Ishikawa (cell line): Measurements from ENCODE around the gene NSUN6.

Experiments used
- CEBPB ChIP-seq: IDR thresholded peaks from 2 replicates; pipeline ENCODE4 v1.6.1; 2012
- CREB1 ChIP-seq: IDR thresholded peaks from 2 replicates; pipeline ENCODE4 v1.6.1; 2012; ENCODE audit warnings: low read depth
- EGR1 ChIP-seq: IDR thresholded peaks from 2 replicates; pipeline ENCODE4 v1.6.1; 2012
- EP300 ChIP-seq: IDR thresholded peaks from 2 replicates; pipeline ENCODE4 v1.6.1; 2012; ENCODE audit warnings: borderline replicate concordance
- FOXM1 ChIP-seq: IDR thresholded peaks from 2 replicates; pipeline ENCODE4 v1.6.1; 2012; ENCODE audit warnings: low read depth, borderline replicate concordance
- NFIC ChIP-seq: IDR thresholded peaks from 2 replicates; pipeline ENCODE4 v1.6.1; 2012
- RAD21 ChIP-seq: IDR thresholded peaks from 2 replicates; pipeline ENCODE4 v1.6.1; 2012; ENCODE audit warnings: low read depth
- TAF1 ChIP-seq: IDR thresholded peaks from 2 replicates; pipeline ENCODE4 v1.6.1; 2012; ENCODE audit warnings: low read depth, mild to moderate bottlenecking
- TCF12 ChIP-seq: IDR thresholded peaks from 2 replicates; pipeline ENCODE4 v1.6.1; 2012; ENCODE audit warnings: low read depth
- TEAD4 ChIP-seq: IDR thresholded peaks from 2 replicates; pipeline ENCODE4 v1.6.1; 2012
- USF1 ChIP-seq: IDR thresholded peaks from 2 replicates; pipeline ENCODE4 v1.6.1; 2012
- YY1 ChIP-seq: IDR thresholded peaks from 2 replicates; pipeline ENCODE4 v1.6.1; 2012; ENCODE audit warnings: low read depth
- ZBTB7A ChIP-seq: IDR thresholded peaks from 2 replicates; pipeline ENCODE4 v1.6.1; 2012; ENCODE audit warnings: low read depth
- TF ChIP-seq, protein P1 (sequence below): IDR thresholded peaks from 2 replicates; pipeline ENCODE4 v1.6.1; 2012
- TF ChIP-seq, protein P2 (sequence below): IDR thresholded peaks from 2 replicates; pipeline ENCODE4 v1.6.1; 2012; ENCODE audit warnings: low read depth, mild to moderate bottlenecking

Gene NSUN6

DNA sequence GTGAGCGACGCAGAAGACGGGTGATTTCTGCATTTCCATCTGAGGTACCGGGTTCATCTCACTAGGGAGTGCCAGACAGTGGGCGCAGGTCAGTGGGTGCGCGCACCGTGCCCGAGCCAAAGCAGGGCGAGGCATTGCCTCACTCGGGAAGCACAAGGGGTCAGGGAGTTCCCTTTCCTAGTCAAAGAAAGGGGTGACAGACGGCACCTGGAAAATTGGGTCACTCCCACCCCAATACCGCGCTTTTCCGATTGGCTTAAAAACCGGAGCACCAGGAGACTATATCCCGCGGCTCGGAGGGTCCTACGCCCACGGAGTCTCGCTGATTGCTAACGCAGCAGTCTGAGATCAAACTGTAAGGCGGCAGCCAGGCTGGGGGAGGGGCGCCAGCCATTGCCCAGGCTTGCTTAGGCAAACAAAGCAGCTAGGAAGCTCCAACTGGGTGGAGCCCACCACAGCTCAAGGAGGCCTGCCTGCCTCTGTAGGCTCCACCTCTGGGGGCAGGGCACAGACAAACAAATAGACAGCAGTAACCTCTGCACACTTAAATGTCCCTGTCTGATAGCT, 23.9 kb downstream of the NSUN6 start:
- TF ChIP-seq EGR1 (peak; percentile 45; the same call in 1 of the 2 replicates), TAF1 (peak; percentile 28; the same call in 1 of the 2 replicates), YY1 (0 out of 2 replicates have a peak, but pooled peaks have one; percentile 56)
- TF ChIP-seq, protein P1, sequence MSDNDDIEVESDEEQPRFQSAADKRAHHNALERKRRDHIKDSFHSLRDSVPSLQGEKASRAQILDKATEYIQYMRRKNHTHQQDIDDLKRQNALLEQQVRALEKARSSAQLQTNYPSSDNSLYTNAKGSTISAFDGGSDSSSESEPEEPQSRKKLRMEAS: 0 out of 2 replicates have a peak, but pooled peaks have one; percentile 14

DNA sequence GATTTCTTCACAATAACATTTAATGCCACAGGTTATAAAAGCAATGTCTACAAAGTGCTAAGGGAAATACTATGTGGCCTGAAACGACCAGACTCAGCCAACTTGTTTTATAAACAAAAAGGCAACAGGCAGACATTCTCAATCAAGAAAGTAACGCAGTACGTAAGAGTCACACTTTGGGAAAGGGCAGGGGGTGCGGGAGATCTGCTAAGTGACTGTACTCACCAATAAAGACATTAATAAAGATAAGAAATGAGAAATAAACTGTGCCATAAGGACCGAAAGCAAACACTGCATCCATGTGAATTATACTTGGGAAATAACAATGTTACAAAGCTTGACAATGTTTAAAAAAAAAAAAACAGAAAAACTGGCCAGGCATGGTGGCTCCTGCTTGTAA, 25.5 kb downstream of the NSUN6 start:
- TF ChIP-seq, protein P1: no peak
- TF ChIP-seq ZBTB7A: no peak
- TF ChIP-seq YY1: no peak
- no peak for TF ChIP-seq EGR1
- no peak for TF ChIP-seq EP300
- TF ChIP-seq, protein P2, sequence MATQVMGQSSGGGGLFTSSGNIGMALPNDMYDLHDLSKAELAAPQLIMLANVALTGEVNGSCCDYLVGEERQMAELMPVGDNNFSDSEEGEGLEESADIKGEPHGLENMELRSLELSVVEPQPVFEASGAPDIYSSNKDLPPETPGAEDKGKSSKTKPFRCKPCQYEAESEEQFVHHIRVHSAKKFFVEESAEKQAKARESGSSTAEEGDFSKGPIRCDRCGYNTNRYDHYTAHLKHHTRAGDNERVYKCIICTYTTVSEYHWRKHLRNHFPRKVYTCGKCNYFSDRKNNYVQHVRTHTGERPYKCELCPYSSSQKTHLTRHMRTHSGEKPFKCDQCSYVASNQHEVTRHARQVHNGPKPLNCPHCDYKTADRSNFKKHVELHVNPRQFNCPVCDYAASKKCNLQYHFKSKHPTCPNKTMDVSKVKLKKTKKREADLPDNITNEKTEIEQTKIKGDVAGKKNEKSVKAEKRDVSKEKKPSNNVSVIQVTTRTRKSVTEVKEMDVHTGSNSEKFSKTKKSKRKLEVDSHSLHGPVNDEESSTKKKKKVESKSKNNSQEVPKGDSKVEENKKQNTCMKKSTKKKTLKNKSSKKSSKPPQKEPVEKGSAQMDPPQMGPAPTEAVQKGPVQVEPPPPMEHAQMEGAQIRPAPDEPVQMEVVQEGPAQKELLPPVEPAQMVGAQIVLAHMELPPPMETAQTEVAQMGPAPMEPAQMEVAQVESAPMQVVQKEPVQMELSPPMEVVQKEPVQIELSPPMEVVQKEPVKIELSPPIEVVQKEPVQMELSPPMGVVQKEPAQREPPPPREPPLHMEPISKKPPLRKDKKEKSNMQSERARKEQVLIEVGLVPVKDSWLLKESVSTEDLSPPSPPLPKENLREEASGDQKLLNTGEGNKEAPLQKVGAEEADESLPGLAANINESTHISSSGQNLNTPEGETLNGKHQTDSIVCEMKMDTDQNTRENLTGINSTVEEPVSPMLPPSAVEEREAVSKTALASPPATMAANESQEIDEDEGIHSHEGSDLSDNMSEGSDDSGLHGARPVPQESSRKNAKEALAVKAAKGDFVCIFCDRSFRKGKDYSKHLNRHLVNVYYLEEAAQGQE: no peak
- no peak for TF ChIP-seq CREB1

GRCh38 chr10:18620856-18621255, 30.5 kb downstream of the NSUN6 start:
- TF ChIP-seq RAD21 (no peak), CEBPB (no peak), YY1 (no peak), EP300 (no peak)
- TF ChIP-seq, protein P1: no peak

GRCh38 chr10:18619016-18619415, 32.4 kb downstream of the NSUN6 start:
- TF ChIP-seq, protein P2: no peak
- TF ChIP-seq EP300 (no peak), CEBPB (no peak), FOXM1 (no peak), RAD21 (no peak), YY1 (no peak), USF1 (no peak), TAF1 (no peak), ZBTB7A (no peak), TCF12 (no peak), NFIC (no peak), TEAD4 (no peak), EGR1 (no peak), CREB1 (no peak)
- TF ChIP-seq, protein P1: no peak

DNA sequence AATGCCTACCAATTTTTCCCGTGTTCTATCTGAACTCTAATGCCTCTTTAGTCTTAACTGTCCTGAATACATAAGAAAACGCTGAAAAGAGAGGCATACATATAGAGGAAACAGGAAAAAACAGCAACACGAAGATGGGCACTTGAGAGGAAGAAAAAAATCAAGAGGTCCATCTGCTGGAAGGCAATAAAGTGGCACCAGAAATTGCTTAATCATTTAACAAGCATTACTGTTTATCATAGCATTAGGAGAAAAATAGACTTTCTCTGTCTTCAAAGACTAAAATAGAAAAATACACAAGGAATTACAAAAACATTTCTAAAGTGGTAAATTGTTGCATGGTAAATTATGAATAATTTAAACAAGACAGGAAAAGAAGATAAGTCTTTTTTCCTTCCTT, 35.0 kb downstream of the NSUN6 start:
- no peak for TF ChIP-seq YY1
- TF ChIP-seq TAF1: no peak
- no peak for TF ChIP-seq CEBPB
- TF ChIP-seq FOXM1: no peak
- TF ChIP-seq EP300: no peak
- TF ChIP-seq EGR1: no peak
- TF ChIP-seq, protein P1: no peak
- no peak for TF ChIP-seq ZBTB7A
- no peak for TF ChIP-seq NFIC
- TF ChIP-seq CREB1: no peak
- TF ChIP-seq USF1: no peak
- TF ChIP-seq TEAD4: no peak
- TF ChIP-seq, protein P2: no peak
- no peak for TF ChIP-seq RAD21
- TF ChIP-seq TCF12: no peak
